ENCODE measurements around the gene ADCY7. TPM values are rescaled to one million over a fixed set of nuclear protein-coding genes. Genes with fewer than 3 reads are reported as not detected.

Gene ADCY7
- total RNA-seq, 1 experiment from 2014 or later, result 8.7 TPM

DNA sequence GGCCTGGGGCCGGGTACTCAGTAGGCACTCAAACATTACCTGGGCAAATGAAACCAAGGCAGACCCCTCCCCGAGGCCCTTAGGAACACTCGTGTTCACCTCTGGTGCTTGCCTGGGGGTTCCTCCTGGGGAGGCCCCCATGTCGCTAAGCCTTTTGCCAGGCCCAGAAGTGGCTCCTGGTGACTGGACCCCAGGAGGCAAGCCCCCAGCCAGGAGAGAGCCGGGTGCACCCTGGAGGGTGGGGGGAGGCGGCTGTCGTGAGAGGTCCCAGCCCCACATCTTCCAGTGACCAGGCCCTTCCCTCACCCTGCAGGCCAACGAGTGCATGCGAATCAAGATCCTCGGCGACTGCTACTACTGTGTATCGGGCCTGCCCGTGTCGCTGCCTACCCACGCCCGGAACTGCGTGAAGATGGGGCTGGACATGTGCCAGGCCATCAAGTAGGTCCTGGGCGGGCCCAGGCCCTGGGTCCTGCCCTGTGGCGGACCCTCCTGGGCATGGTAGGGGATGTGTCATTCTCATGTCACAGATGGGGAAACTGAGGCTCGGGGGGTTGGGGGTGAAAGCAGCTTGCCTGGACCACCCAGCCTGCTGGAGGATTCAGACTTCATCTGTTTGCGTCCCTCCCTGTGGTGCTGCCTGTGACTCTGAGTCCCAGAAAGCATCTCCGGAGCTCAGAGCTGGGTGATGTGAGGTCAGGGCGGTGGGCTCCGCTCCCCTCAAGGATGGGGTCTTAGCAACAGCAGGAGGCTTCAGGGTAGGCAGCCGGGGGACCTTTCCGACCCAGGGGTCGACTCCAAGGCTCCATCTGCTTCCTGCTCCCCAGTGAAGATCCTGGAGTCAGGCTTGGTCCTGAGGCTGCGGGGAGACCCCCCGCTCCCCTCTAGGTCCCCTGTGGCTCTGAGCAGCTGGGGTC lies 32.5 kb downstream of the ADCY7 start:
- DNase-seq (ENCODE audit: low read depth), result no peak

DNA sequence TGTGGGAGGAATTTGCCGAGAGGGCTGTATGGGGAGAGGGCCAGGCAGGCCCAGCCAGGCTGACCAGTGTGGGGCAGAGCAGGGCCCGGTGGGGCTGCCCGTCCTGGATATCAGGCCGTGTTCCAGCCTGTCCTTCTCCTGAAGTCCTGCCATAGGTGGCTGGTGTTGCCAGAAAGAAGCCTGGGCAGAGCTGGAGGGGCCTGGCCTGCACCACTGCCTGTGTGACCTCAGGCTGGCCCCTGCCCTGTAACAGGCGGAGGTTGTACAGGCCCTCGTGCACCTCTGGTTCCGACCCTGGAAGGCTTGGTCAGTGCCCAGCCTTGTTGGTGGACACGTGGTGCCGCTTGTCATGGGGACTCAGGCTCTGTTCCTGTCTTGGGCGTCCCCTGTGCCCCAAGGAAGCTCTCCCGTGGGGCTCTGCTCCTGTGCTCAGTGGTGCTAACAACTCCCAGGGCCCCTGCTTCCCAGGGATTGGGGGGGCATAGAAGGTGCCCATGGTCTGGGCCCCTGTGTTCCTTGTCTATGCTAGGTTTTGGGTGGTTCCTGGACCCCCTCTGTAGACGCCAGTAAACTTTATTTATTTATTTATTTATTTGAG lies 33.3 kb downstream of the ADCY7 start:
- no peak for DNase-seq (ENCODE audit: low read depth)

DNA sequence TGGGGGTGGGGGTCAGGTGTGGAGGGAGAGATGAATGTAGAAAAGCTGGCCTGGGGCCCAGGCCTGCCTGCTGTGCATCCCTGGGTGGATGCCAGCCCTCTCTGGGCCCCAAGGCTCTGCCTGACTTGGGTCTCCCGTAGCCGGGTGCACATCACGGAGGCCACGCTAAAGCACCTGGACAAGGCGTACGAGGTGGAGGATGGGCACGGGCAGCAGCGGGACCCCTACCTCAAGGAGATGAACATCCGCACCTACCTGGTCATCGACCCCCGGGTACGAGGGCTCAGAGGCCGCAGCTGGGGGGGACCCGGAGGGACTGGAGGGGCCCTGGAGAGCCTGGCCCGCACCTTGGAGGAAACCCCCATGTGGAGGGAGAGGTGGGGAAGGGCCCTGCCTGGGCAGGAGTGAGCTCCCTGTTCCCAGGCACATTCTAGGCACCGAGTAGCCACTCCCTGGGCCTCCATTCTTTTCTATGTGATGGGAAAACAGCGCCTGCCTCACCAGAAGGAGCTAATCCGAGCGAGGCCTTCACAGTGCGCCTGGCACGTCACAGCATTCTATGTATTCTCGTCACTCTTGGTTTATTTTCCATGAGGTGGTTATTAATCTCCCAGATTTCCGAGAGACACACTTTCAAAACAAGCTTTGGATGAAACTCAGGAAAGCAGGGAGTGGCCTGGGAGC lies 34.7 kb downstream of the ADCY7 start:
- DNase-seq (ENCODE audit: low read depth), result no peak

DNA sequence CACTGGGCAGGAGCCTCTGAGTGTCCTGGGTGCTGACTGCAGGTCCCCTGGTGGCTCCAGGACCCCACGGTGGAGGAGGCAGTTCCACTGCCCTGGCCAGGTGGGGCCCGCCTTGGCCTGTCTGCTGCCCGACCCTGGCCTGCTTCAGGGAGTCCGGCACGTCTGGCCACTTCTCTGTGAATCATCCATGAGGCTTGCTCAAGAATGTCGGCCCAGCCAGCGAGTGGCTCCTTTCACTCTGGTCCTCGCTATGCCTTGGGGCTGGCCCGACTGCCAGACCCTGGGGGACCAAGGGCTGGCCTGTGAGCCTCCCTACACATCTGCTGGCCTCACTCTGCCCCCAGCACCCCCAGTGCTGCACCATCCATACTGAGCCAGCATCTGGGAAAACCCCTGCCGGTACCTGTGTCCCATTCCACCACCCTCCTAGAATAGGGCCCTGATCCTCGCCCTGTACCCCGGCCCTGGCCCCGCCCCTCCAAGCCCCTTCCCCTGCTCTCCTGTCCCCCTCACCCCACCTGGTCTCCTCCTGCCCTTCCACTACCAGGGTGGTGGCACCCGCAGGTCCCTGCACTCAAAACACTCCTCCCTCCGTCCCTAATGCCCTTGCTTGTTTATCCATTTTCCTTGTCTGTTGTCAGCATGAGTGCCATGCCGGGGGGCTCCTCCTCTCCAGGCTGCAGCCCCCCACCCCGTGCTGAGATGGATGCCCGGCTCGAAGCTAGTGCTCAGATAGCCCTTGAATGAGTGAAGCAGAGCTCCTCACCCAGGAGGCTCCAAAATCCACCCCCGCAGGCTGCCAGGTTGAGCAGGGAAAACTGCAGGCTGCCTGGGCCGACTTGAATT lies 35.5 kb downstream of the ADCY7 start:
- DNase-seq (ENCODE audit: low read depth), result peak; percentile 67

DNA sequence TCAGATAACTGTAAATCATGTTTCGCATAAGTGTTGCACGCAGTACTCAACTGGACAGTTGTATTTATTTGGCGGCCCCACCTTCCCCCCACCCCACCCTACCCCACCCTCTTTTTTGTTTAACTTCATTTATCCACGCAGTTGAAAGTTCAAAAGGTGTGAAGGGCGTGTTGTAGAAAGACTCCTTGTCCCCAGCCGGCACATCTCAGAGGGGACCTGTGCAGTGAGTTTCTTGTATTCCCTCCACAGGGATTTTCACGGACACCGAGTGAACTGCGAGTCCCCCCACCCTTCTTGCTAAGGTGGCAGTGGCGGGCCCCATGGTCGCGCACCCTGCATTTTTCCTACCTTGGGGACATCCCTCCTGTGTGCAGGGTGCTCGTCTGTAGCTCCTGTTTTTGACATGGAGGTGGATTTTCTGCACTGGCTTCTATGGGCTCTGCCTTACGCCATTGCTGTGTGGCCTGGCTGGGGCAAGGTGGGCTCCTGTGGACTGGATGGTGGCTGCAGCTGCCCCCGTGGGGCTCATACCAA lies 36.2 kb downstream of the ADCY7 start:
- no peak for DNase-seq (ENCODE audit: low read depth)

DNA sequence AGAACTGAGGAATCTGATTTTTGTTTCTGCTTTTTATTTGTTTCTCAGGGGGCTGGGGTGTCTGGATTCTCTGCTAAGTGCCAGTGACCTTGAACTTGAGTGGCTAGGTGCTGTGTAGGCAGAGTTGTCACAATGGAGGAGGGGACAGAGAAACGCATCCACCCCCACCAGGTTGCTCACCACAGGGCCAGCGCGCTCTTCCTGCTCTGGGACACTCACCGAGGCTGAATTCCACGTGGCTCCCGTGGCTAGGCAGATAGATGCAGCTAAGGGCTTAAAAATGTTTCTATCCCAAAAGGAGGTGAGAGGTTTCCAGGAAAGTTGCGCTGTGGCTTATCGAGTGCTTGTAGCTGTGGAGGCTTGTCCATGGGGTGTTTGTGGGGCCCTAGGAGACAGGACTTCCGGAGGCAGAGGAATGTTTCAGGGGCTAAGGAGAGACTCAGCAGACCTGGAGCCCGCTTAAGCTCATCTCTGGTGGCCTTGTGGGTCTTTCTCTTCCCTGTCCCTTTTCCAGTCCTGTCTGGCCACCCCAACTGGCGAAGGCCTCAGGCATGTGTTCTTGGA lies 36.8 kb downstream of the ADCY7 start:
- peak; percentile 29 for DNase-seq (ENCODE audit: low read depth)

GRCh38 chr16:50303605-50304466 lies 37.5 kb downstream of the ADCY7 start:
- DNase-seq (ENCODE audit: low read depth), result peak; percentile 71

DNA sequence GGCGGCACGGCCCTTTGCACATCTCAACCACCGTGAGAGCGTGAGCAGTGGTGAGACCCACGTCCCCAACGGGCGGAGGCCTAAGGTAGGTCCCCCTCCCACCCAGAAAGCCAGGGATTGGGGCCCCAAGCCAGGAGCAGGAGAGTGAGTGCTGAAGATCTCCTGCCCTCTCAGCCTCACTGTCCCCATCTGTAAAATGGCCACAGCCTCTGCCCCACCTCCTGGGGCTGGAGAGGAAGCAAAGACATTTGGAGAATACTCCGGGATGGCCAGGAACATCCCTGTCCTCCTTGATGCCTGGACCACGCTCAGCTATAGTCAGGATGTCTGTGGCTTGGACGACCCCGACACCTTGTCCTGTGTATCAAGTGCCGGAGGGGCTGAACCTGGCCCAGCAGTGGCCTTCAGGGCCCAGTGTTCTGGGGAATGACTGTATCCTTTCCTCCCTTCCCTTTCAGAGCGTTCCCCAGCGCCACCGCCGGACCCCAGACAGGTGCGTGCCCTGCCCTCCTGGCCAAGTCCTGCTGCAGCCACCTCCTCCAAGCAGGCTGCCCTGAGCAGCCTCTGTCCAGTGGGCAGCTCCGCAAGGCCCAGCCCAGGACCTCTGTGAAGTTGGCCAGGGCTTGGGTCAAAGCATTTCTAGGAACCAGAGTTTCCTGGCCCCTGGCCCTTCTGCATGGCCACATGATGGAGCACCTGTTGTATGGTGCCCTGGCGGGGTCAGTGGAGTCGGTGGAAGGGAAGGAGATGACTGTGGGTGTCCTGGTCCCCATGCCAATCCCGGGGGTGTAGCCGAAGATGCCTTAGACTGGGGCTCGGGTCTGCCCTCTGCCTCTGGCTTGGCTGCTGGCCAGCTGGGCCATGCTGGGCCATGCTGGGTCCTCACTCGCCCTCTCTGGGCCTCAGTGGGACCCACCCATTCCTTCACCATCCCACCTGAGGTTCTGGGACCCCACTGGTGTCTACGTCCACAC lies 38.4 kb downstream of the ADCY7 start:
- DNase-seq (ENCODE audit: low read depth), result no peak

DNA sequence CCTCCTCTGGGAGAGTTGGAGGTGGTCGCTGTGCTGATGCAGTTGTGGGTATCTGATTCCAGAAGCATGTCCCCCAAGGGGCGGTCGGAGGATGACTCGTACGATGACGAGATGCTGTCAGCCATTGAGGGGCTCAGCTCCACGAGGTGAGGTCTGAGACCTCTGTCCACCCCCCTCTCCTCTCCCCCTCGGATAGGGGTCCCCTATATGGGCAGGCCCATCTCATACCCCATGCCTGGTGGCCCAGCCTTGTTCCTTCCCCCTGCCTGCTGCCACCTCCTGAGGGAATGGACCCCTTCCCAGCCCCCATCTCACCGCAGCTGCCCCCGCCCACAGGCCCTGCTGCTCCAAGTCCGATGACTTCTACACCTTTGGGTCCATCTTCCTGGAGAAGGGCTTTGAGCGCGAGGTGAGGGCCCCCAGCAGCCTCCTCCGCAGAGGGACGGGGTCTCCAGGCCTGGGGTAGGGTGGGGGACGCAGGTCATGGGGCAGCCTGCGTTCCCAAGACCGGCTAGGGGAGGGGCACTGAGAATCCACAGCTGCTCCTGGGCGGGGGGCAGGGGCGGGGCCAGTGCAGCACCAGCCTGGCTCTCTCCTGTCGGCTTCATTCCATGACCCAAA lies 39.2 kb downstream of the ADCY7 start:
- no peak for DNase-seq (ENCODE audit: low read depth)

DNA sequence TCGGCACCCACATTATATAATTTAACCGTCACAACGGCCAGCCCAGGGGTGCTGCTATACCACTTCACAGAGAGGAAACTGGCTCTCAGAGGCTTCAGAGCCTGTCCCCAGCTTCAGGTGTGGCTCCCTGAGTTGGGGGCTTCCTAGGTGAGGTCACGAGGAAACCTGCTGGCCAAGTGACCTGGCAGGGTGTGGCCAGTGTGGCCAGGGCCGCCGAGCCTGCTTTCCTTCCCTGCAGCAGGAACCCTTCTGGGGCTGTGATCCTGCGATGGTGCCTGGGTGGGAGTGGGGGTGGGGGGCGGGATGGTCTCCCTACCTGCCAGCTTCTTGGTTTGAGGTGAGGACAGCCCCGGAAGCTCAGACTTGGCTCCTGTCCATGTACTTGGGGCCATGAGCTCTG lies 39.9 kb downstream of the ADCY7 start:
- no peak for DNase-seq (ENCODE audit: low read depth)

DNA sequence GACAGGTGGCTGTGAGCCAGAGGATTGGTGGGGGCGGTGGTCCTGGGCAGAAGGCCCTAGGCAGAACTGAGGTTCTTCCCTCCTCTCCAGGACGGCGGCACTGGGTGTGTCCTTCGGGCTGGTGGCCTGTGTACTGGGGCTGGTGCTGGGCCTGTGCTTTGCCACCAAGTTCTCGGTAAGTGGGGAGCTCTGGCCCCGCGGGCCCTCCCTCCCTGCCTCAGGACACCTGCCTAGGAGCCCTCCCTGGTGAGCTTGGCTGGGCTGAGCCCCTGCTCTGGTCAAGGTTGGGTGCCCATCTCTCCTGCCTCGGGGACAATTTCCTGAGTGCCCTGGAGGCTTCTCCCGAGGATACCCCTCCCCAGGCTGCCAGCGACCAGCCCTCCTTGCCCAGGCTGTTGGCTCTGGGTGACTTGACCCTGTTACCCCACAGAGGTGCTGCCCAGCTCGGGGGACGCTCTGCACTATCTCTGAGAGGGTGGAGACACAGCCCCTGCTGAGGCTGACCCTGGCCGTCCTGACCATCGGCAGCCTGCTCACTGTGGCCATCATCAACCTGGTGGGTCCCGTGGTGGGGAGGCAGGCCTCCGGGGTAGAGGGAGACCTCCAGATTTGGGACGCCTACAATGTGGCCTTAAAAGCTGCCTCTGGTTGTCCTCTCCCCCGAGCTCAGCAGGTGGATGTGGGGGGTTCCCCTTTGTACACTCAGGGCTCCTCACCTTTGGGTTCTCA lies 42.0 kb downstream of the ADCY7 start:
- no peak for DNase-seq (ENCODE audit: low read depth)

GRCh38 chr16:50309156-50309526 lies 42.8 kb downstream of the ADCY7 start:
- no peak for DNase-seq (ENCODE audit: low read depth)

GRCh38 chr16:50309527-50310307 lies 43.4 kb downstream of the ADCY7 start:
- no peak for DNase-seq (ENCODE audit: low read depth)

- DNase-seq (ENCODE audit: low read depth), result no peak
These were observed 44.2 kb downstream of the ADCY7 start for GRCh38 chr16:50310308-50311133.

- no peak for DNase-seq (ENCODE audit: low read depth)
These were observed 44.8 kb downstream of the ADCY7 start for GRCh38 chr16:50311134-50311528.

DNA sequence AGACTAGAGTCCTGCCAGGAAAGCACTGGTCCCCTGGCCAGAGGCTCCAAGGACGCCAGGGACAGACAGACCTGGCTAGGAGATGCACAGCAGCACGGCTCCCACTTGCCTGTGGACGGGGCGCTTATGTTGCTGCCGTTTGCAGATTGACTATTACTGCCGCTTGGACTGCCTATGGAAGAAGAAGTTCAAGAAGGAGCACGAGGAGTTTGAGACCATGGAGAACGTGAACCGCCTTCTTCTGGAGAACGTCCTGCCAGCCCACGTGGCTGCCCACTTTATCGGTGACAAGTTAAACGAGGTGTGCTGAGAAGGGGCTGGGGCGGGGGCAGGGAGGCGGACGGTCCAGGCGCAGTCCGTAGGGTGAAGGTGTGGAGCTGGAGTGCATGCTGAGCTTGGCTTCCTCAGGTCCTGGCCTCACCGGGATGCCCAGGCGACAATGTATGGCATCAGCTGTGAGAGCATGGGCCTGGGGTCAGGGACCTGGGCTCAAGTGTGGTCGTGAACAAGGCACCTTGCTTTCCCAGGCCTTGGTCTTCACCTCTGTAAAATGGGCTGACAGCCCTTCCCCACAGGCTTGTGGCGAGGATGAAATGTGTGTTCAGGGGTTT lies 45.6 kb downstream of the ADCY7 start:
- DNase-seq (ENCODE audit: low read depth), result no peak
